Ascending aorta (tissue), 2 donors: ENCODE measurements around the gene EVI5L. TPM values are rescaled to one million over a fixed set of nuclear protein-coding genes. Genes with fewer than 3 reads are reported as not detected.

Experiments
- DNase-seq, 2 donors: peaks; one replicate each; pipeline ENCODE4 v3.0.0-alpha.2; 2019; ENCODE audit warnings: low spot score in 2 of 2
- H3K27ac ChIP-seq, 2 donors: fragments of 200-600 bp; sonication (generic); one replicate each; pipeline ENCODE4 v1.5.1; 2016 to 2017; ENCODE audit warnings: mild to moderate bottlenecking in 1 of 2
- H3K27me3 ChIP-seq: fragments of 200-600 bp; sonication (generic); one replicate; pipeline ENCODE4 v1.5.1; 2017
- H3K36me3 ChIP-seq, 2 donors: fragments of 200-600 bp; sonication (generic); one replicate each; pipeline ENCODE4 v1.5.1; 2016
- H3K4me1 ChIP-seq, 2 donors: fragments of 200-600 bp; sonication (generic); one replicate each; pipeline ENCODE4 v1.5.1; 2016 to 2017; ENCODE audit warnings: mild to moderate bottlenecking in 1 of 2
- H3K4me3 ChIP-seq, 2 donors: fragments of 200-600 bp; sonication (generic); one replicate each; pipeline ENCODE4 v1.5.1; 2016 to 2017; ENCODE audit warnings: mild to moderate bottlenecking in 1 of 2
- H3K9me3 ChIP-seq, 2 donors: fragments of 200-600 bp; sonication (generic); one replicate each; pipeline ENCODE4 v1.5.1; 2016
- intact Hi-C: fragments of 100-400 bp; cut with DNase I; formaldehyde crosslinking; loops from one replicate; pipeline ENCODE4 v1.15.1; 2023
- total RNA-seq: library from RNA; depleted of rRNA; stranded (reverse); fragments of >200 nt; gene quantifications from one replicate; pipeline ENCODE4 v1.1.0, GENCODE V29; 2016
- TF ChIP-seq, protein P1 (sequence below), 3 experiments: fragments of 200-600 bp in 2 of 3; fragments of 450-650 bp in 1 of 3; sonication (generic) in 2 of 3; IDR thresholded peaks; one replicate each; pipeline ENCODE4 v1.5.1; 2016 to 2019; ENCODE audit warnings: antibody characterized with exemption in 3 of 3, mild to moderate bottlenecking in 1 of 3, moderate library complexity in 1 of 3

EVI5L gene
- total RNA-seq, 1 donor from 2014 or later, result 27.7 TPM

DNA sequence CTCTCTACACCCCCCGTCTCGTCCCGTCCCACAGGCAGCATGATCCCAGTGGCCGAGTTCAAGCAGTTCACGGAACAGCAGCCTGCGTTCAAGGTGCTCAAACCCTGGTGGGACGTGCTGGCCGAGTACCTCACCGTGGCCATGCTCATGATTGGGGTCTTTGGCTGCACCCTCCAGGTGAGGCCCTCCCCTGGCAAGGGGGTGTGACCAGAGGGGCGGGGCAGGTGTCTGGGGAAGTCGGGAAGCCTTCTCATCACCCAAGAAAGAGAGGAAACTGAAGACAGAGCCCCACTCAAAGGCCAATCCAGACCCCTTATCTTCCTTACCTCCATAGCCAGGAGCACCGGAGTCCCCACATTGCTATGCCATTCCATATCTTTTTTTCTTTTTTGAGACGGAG, 65.5 kb downstream of the EVI5L start:
- no peak for DNase-seq
- Histone ChIP-seq H3K36me3 (no peaks in the 10 kb centered on the region), H3K4me3 (no peak overlapping the region), H3K4me1 (no peaks in the 10 kb centered on the region), H3K27ac (no peak overlapping the region), H3K27me3 (no peaks in the 10 kb centered on the region), H3K9me3 (no peaks in the 10 kb centered on the region)
- TF ChIP-seq, protein P1, sequence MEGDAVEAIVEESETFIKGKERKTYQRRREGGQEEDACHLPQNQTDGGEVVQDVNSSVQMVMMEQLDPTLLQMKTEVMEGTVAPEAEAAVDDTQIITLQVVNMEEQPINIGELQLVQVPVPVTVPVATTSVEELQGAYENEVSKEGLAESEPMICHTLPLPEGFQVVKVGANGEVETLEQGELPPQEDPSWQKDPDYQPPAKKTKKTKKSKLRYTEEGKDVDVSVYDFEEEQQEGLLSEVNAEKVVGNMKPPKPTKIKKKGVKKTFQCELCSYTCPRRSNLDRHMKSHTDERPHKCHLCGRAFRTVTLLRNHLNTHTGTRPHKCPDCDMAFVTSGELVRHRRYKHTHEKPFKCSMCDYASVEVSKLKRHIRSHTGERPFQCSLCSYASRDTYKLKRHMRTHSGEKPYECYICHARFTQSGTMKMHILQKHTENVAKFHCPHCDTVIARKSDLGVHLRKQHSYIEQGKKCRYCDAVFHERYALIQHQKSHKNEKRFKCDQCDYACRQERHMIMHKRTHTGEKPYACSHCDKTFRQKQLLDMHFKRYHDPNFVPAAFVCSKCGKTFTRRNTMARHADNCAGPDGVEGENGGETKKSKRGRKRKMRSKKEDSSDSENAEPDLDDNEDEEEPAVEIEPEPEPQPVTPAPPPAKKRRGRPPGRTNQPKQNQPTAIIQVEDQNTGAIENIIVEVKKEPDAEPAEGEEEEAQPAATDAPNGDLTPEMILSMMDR (IDR thresholded peaks at IDR 0.05), result no peak
- intact Hi-C loops, result no loop called here

GRCh38 chr19:7897292-7897691, 67.3 kb downstream of the EVI5L start:
- TF ChIP-seq, protein P1 (IDR thresholded peaks at IDR 0.05), result no peak
- H3K27me3 ChIP-seq, result no peaks in the 10 kb centered on the region
- H3K4me1 ChIP-seq, result no peaks in the 10 kb centered on the region
- DNase-seq, result no peak
- no peak overlapping the region for H3K27ac ChIP-seq
- intact Hi-C loops, result no loop called here
- no peaks in the 10 kb centered on the region for H3K36me3 ChIP-seq
- H3K4me3 ChIP-seq, result no peak overlapping the region
- H3K9me3 ChIP-seq, result no peaks in the 10 kb centered on the region

DNA sequence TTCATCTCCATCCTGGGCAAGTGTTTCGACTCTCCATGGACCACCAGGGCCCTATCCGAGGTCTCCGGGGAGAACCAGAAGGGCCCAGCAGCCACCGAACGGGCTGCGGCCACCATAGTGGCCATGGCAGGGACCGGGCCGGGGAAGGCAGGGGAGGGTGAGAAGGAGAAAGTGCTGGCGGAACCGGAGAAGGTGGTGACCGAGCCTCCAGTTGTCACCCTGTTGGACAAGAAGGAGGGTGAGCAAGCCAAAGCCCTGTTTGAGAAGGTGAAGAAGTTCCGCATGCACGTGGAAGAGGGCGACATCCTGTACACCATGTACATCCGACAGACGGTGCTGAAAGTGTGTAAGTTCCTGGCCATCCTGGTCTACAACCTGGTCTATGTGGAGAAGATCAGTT, 68.9 kb downstream of the EVI5L start:
- Histone ChIP-seq H3K9me3 (no peaks in the 10 kb centered on the region), H3K27ac (no peak overlapping the region), H3K27me3 (no peaks in the 10 kb centered on the region), H3K4me1 (peaks cover 0 to 7% of the 10 kb centered on the region in 2 donors), H3K36me3 (no peaks in the 10 kb centered on the region), H3K4me3 (no peak overlapping the region)
- TF ChIP-seq, protein P1 (IDR thresholded peaks at IDR 0.05), result no peak
- no peak for DNase-seq
- intact Hi-C loops, result no loop called here

- Histone ChIP-seq H3K4me1 (peaks cover 4 to 12% of the 10 kb centered on the region in 2 donors), H3K27me3 (no peaks in the 10 kb centered on the region), H3K9me3 (no peaks in the 10 kb centered on the region), H3K4me3 (no peak overlapping the region), H3K27ac (no peak overlapping the region), H3K36me3 (no peaks in the 10 kb centered on the region)
- DNase-seq, result no peak
- TF ChIP-seq, protein P1 (IDR thresholded peaks at IDR 0.05), result no peak
- intact Hi-C loops, result no loop called here
Measured at GRCh38 chr19:7899751-7900378, 69.8 kb downstream of the EVI5L start.

GRCh38 chr19:7900401-7900870, 70.4 kb downstream of the EVI5L start:
- H3K27ac ChIP-seq, result no peak overlapping the region
- intact Hi-C loops, result no loop called here
- no peak overlapping the region for H3K4me3 ChIP-seq
- peaks cover 0 to under 1% of the 10 kb centered on the region in 2 donors for H3K36me3 ChIP-seq
- no peaks in the 10 kb centered on the region for H3K9me3 ChIP-seq
- DNase-seq, result no peak
- peaks cover 5 to 18% of the 10 kb centered on the region in 2 donors for H3K4me1 ChIP-seq
- TF ChIP-seq, protein P1 (IDR thresholded peaks at IDR 0.05), result no peak
- H3K27me3 ChIP-seq, result no peaks in the 10 kb centered on the region
